H1 (cell line): Measurements from ENCODE around the gene ZFP64. TPM values are rescaled to one million over a fixed set of nuclear protein-coding genes. Genes with fewer than 3 reads are reported as not detected.
A peak's percentile ranks its signal among the peaks of the same experiment; 100 is the strongest.
"Not testable (repeated sequence)": the region's sequence is repeated elsewhere in the genome, so short reads cannot be mapped to it uniquely, and the experiment has no call there.

Experiments
- CTCF ChIA-PET: fragments of 300-600 bp; sonication (Branson Sonifier 250); formaldehyde crosslinking; loops from one replicate; lab custom pipeline; 2021; ENCODE audit not compliant: partially characterized antibody; lab: Charles Lee
- POLR2A ChIA-PET: fragments of 300-600 bp; sonication (Branson Sonifier 250); formaldehyde crosslinking; loops from one replicate; lab custom pipeline; 2021; ENCODE audit warnings: inconsistent platforms; ENCODE audit not compliant: partially characterized antibody; lab: Charles Lee
- DNase-seq, 2 experiments: peaks; one replicate each; pipeline versions ENCODE4 v3.0.0 to v3.0.0-alpha.2; 2010 to 2022; ENCODE audit warnings: low spot score in 2 of 2, low read depth in 1 of 2, mixed read lengths in 1 of 2
- FAIRE-seq: peaks from 2 replicates; lab custom pipeline; 2011; peaks lifted over from hg19 to GRCh38; lab: Jason Lieb, UNC
- H2AFZ ChIP-seq: 2 replicates; pipeline ENCODE4 v1.8.1; 2012; ENCODE audit warnings: low read length, inconsistent platforms
- H2AK5ac ChIP-seq: 2 replicates; pipeline ENCODE4 v1.6.1; 2013; ENCODE audit warnings: low read depth, low read length
- H2BK120ac ChIP-seq: replicated peaks from 2 replicates; pipeline ENCODE3; 2013; ENCODE audit warnings: low read depth, low read length, inconsistent platforms
- H2BK12ac ChIP-seq: 2 replicates; pipeline ENCODE4 v1.6.1; 2013; ENCODE audit warnings: low read depth, low read length
- H2BK15ac ChIP-seq: 2 replicates; pipeline ENCODE4 v1.6.1; 2013; ENCODE audit warnings: low read length
- H2BK20ac ChIP-seq: 2 replicates; pipeline ENCODE4 v1.6.1; 2013; ENCODE audit warnings: low read length
- H2BK5ac ChIP-seq: 2 replicates; pipeline ENCODE4 v1.6.1; 2013; ENCODE audit warnings: low read depth, low read length
- H3K14ac ChIP-seq: 2 replicates; pipeline ENCODE4 v1.6.1; 2013; ENCODE audit warnings: inconsistent platforms; ENCODE audit not compliant: insufficient read length
- H3K18ac ChIP-seq: 2 replicates; pipeline ENCODE4 v1.6.1; 2013; ENCODE audit warnings: low read length; ENCODE audit errors: extremely low read depth
- H3K23ac ChIP-seq: 2 replicates; pipeline ENCODE4 v1.6.1; 2013; ENCODE audit warnings: inconsistent platforms; ENCODE audit not compliant: insufficient read length
- H3K23me2 ChIP-seq: 2 replicates; pipeline ENCODE4 v1.6.1; 2013; ENCODE audit warnings: low read depth, low read length
- H3K27ac ChIP-seq: 2 replicates; pipeline ENCODE4 v1.6.1; 2011; ENCODE audit warnings: low read depth, low read length, inconsistent platforms
- H3K27me3 ChIP-seq, 4 experiments: replicated peaks in 1 of 4; 1 replicate in 1 of 4; 2 replicates in 3 of 4; pipeline versions ENCODE4 v1.6.1 to v1.8.1; 2011 to 2013; ENCODE audit warnings: low read length in 3 of 4, mild to moderate bottlenecking in 3 of 4, inconsistent platforms in 2 of 4, mixed read lengths in 2 of 4, moderate library complexity in 1 of 4; ENCODE audit not compliant: control insufficient read depth in 3 of 4, insufficient read depth in 3 of 4; ENCODE audit errors: extremely low read depth in 1 of 4
- H3K36me3 ChIP-seq, 4 experiments: 2 replicates each; pipeline versions ENCODE4 v1.6.1 to v1.8.1; 2011 to 2013; ENCODE audit warnings: mild to moderate bottlenecking in 4 of 4, low read length in 3 of 4, moderate library complexity in 2 of 4, control low read depth in 1 of 4, inconsistent platforms in 1 of 4; ENCODE audit not compliant: insufficient read depth in 4 of 4, control insufficient read depth in 2 of 4
- H3K4ac ChIP-seq: replicated peaks from 2 replicates; pipeline ENCODE3; 2013; ENCODE audit warnings: low read length, low read depth, mixed read lengths, inconsistent platforms; ENCODE audit not compliant: insufficient read length
- H3K4me1 ChIP-seq, 4 experiments: replicated peaks in 1 of 4; 1 replicate in 1 of 4; 2 replicates in 3 of 4; pipeline versions ENCODE4 v1.6.1 to v1.8.1; 2011 to 2013; ENCODE audit warnings: low read length in 3 of 4, inconsistent platforms in 2 of 4, mixed read lengths in 1 of 4; ENCODE audit not compliant: insufficient read depth in 4 of 4, control insufficient read depth in 3 of 4
- H3K4me2 ChIP-seq, 2 experiments: 2 replicates each; pipeline versions ENCODE4 v1.6.1 to v1.8.1; 2011 to 2013; ENCODE audit warnings: low read depth in 2 of 2, low read length in 2 of 2, control low read depth in 1 of 2, inconsistent platforms in 1 of 2, mild to moderate bottlenecking in 1 of 2; ENCODE audit not compliant: insufficient read depth in 1 of 2
- H3K4me3 ChIP-seq, 4 experiments: fragments of 200-600, 300-600 bp in 1 of 4; sonication (generic), shearing (Covaris generic), sonication (Bioruptor Twin) in 1 of 4; 2 replicates each; pipeline versions ENCODE4 v1.5.1 to v1.8.1; 2011 to 2016; ENCODE audit warnings: low read length in 4 of 4, low read depth in 3 of 4, control low read depth in 2 of 4, inconsistent platforms in 2 of 4, mild to moderate bottlenecking in 2 of 4, mixed read lengths in 1 of 4, moderate library complexity in 1 of 4; ENCODE audit not compliant: insufficient read depth in 2 of 4; ENCODE audit errors: extremely low read depth in 1 of 4
- H3K56ac ChIP-seq: replicated peaks from 2 replicates; pipeline ENCODE3; 2013; ENCODE audit warnings: low read depth, mild to moderate bottlenecking, mixed read lengths, low read length, inconsistent platforms; ENCODE audit not compliant: insufficient read length
- H3K79me1 ChIP-seq: 2 replicates; pipeline ENCODE4 v1.6.1; 2013; ENCODE audit warnings: low read depth, low read length, control low read depth
- H3K79me2 ChIP-seq, 2 experiments: 2 replicates each; pipeline versions ENCODE4 v1.6.1 to v1.8.1; 2012 to 2013; ENCODE audit warnings: low read length in 2 of 2, mild to moderate bottlenecking in 2 of 2, inconsistent platforms in 1 of 2; ENCODE audit not compliant: insufficient read depth in 2 of 2, control insufficient read depth in 1 of 2
- H3K9ac ChIP-seq, 4 experiments: replicated peaks in 1 of 4; 1 replicate in 1 of 4; 2 replicates in 3 of 4; pipeline versions ENCODE4 v1.6.1 to v1.8.1; 2011 to 2013; ENCODE audit warnings: low read depth in 3 of 4, low read length in 3 of 4, control low read depth in 2 of 4, mild to moderate bottlenecking in 2 of 4, moderate library complexity in 2 of 4, inconsistent platforms in 1 of 4; ENCODE audit errors: extremely low read depth in 1 of 4
- H3K9me3 ChIP-seq, 2 experiments: 2 replicates each; pipeline versions ENCODE4 v1.6.1 to v1.8.1; 2012 to 2013; ENCODE audit warnings: mild to moderate bottlenecking in 2 of 2, moderate library complexity in 2 of 2, control low read depth in 1 of 2, inconsistent platforms in 1 of 2, low read depth in 1 of 2, low read length in 1 of 2, mixed read lengths in 1 of 2; ENCODE audit not compliant: insufficient read depth in 2 of 2
- H4K20me1 ChIP-seq, 2 experiments: replicated peaks in 1 of 2; 2 replicates each; pipeline versions ENCODE3 to v1.8.1; 2011 to 2013; ENCODE audit warnings: inconsistent platforms in 2 of 2, low read length in 2 of 2, mild to moderate bottlenecking in 1 of 2; ENCODE audit not compliant: insufficient read depth in 2 of 2, control insufficient read depth in 1 of 2
- H4K5ac ChIP-seq: 2 replicates; pipeline ENCODE4 v1.6.1; 2013; ENCODE audit warnings: low read length, low read depth, mixed read lengths, inconsistent platforms; ENCODE audit not compliant: insufficient read length
- H4K8ac ChIP-seq: 2 replicates; pipeline ENCODE4 v1.8.0; 2013; ENCODE audit warnings: mild to moderate bottlenecking, moderate library complexity, low read length, inconsistent platforms; ENCODE audit not compliant: insufficient read depth; ENCODE audit errors: extremely low read depth
- H4K91ac ChIP-seq: replicated peaks from 2 replicates; pipeline ENCODE3; 2013; ENCODE audit warnings: low read length, mixed read lengths, inconsistent platforms; ENCODE audit not compliant: insufficient read length
- WGBS, 2 experiments: shearing (Covaris generic) in 1 of 2; methylation state at CpG; one replicate each; pipeline versions ENCODE4 v1.1.6 to v1.1.7; 2013 to 2015; ENCODE audit warnings: low lambda C conversion rate in 2 of 2, mixed read lengths in 2 of 2, inconsistent platforms in 1 of 2, low coverage in 1 of 2, missing lambda C conversion rate in 1 of 2; ENCODE audit not compliant: insufficient replicate concordance in 2 of 2, insufficient coverage in 1 of 2, insufficient read length in 1 of 2; ENCODE audit errors: extremely low coverage in 1 of 2, missing lambda C conversion rate in 1 of 2; 5-methylcytosine and 5-hydroxymethylcytosine counted together
- polyA plus RNA-seq, 7 experiments: library from polyadenylated mRNA; depleted of rRNA in 3 of 7; stranded (reverse) in 5 of 7; unstranded in 2 of 7; fragments of >200 nt in 5 of 7; fragments of 200-250 nt in 2 of 7; gene quantifications; 1 replicate in 5 of 7; 2 replicates in 1 of 7; 4 replicates in 1 of 7; pipeline versions ENCODE4 v1.2.1 to v1.2.3, GENCODE V29; 2011 to 2013; ENCODE audit warnings: missing spikeins in 2 of 7, mixed read lengths in 2 of 7
- total RNA-seq: library from RNA; stranded (reverse); fragmentation: NEBNext Ultra II Directional; extraction: Animal tissue kit (Norgen Biotek cat#: 25700); gene quantifications from 2 replicates; pipeline ENCODE4 v1.2.1, GENCODE V29; 2021

The ZFP64 gene
- total and polyA plus RNA-seq, 2 of the 8 experiments (the other 6 are each of a cell fraction or from before 2014, with no cell fraction given) = 25.3 to 43.7 TPM

DNA sequence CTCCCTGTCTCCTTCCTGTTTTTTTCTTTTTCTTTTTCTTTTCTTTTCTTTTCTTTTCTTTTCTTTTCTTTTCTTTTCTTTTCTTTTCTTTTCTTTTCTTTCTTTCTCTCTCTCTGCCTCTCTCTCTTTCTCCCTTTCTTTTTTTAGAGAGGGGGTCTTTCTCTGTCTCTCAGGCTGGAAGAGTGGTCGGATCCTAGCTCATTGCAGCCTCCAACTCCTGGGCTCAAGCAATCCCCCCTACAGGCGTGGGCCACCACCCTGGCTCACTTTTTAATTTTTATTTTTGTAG is 1.1 kb upstream of the ZFP64 start:
- Histone ChIP-seq H2AFZ (0 out of 2 replicates have a peak overlapping the region, but pooled peaks have one; percentile 47), H3K9ac (peak overlapping the region in 1 of 4 experiments; percentile 8; a peak in 1 of 7 replicates), H3K4me2 (peak overlapping the region; percentile 78 to 91), H3K4me3 (peak overlapping the region; percentile 58 to 87 (median 82); a peak in 7 of 8 replicates), H3K18ac (peak overlapping the region; percentile 5; the same call in 1 of the 2 replicates), H3K79me2 (peaks cover 0 to 23% of the 10 kb centered on the region in 2 experiments; a peak in 3 of 4 replicates)
- H3K23me2 ChIP-seq, H3K27ac ChIP-seq, H2BK15ac ChIP-seq, H3K27me3 ChIP-seq, H3K79me1 ChIP-seq, DNase-seq, H2AK5ac ChIP-seq, H3K36me3 ChIP-seq, H2BK120ac ChIP-seq, FAIRE-seq, H3K23ac ChIP-seq, H4K20me1 ChIP-seq, H3K56ac ChIP-seq, H2BK12ac ChIP-seq, H3K9me3 ChIP-seq, H2BK20ac ChIP-seq, H4K5ac ChIP-seq, H2BK5ac ChIP-seq, H3K14ac ChIP-seq, H3K4me1 ChIP-seq, H3K4ac ChIP-seq, H4K91ac ChIP-seq, H4K8ac ChIP-seq: not testable (repeated sequence)
- CTCF ChIA-PET = interaction anchor here (0.7 to 1.2 kb wide), 5 partner anchors 20 to 812 kb away, joined by 3 to 5 read pairs (median 3); no protein-coding TSS in a partner anchor
- POLR2A ChIA-PET = interaction anchor here (0.7 to 1.5 kb wide), 3 partner anchors 9 to 53 kb away, joined by 3 to 5 read pairs (median 4); no protein-coding TSS in a partner anchor
- 75% methylated on average over 2 of the region's 2 CpGs; no CpG with 5 or more reads in 1 of the 2 experiments for WGBS, 2 experiments
